ENCODE measurements around the gene KPTN.

KPTN gene

DNA sequence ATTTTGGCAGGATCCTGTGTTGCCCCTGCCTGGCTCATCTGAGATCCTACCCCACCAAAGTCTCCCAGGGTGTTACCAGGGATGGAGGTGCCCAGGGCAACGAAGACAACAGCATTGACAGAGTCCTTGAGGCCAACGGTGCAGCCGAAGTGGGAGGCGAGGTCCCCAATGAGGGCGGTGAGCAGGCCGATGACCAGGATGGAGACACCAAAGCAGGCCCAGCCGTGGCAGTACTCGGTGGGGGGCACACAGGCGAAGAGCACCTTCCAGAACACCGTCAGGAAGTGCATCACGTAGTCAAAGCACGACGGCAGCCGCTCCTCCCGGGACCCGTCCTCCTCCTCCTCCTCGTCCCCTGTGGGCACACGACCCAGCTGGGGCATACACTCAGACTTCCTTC lies 51.9 kb downstream of the KPTN start:
- DNase-seq = no peak

DNA sequence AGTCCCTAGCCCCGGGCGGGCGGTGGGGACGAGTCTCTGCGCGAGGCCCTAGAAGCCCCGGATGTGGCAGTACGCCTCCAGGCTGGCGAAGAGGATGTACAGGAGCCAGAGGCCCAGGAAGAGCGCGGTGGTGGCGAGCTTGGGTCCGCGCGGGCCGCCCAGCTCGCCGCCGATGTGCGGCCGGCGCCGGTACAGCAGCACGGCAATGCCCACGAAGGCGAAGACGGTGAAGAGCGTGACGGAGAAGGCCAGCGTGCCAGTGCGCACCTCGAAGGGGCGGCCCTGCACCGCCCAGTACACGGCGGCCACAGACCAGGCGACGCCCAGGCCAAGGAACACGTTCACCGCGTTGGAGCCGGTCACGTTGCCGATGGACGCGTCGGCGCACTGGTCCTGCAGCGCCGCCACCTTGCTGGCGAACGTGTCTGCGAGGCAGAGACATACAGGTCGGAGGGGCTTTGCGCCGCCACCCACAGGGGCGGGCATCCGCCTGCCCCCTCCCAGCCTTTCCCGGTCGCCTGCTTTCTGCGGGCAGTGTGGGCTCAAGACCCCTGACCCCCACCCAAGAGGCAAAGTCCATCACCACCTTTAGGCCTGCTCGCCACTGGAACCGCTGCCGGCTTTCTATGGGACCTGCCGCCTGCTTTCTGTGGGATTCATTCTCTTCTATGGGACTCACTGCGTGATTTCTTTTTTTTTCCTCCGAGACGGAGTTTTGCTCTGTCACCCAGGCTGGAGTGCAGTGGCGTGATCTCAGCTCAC lies 53.8 kb downstream of the KPTN start:
- DNase-seq = no peak

GRCh38 chr19:47429140-47429793 lies 54.8 kb downstream of the KPTN start:
- no peak for DNase-seq

DNA sequence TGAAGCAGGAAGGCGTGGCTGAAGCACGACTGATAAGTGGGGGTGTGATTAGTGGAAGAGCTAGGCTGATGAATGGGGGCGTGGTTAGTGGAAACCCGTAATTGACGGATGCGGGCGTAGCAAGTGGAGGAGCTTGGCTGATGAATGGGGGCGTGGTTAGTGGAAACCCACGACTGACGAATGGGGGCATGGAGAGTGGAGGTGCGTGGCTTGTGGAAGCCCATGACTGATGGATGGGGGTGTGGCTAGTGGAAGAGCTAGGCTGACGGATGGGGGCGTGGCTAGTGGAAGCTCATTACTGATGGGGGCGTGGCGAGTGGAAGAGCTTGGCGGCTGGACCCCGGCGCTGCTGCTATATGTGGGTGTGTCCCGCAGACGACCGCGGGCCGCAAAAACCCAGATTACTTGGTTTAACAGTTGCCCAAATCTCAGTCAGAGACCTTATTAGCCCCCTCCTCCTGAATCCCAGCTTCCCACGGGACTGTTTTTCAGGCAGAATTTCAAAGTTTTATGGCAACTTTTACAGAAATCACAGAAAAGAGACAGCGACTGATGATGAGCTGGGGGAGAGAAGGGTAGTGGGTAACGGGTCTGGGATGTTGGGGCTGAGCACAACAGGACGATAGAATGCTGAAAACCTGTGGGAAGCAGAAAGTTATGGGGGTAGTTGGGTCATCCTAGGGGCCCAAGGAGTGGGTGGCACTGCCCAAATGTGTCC lies 55.7 kb downstream of the KPTN start:
- no peak for DNase-seq

DNA sequence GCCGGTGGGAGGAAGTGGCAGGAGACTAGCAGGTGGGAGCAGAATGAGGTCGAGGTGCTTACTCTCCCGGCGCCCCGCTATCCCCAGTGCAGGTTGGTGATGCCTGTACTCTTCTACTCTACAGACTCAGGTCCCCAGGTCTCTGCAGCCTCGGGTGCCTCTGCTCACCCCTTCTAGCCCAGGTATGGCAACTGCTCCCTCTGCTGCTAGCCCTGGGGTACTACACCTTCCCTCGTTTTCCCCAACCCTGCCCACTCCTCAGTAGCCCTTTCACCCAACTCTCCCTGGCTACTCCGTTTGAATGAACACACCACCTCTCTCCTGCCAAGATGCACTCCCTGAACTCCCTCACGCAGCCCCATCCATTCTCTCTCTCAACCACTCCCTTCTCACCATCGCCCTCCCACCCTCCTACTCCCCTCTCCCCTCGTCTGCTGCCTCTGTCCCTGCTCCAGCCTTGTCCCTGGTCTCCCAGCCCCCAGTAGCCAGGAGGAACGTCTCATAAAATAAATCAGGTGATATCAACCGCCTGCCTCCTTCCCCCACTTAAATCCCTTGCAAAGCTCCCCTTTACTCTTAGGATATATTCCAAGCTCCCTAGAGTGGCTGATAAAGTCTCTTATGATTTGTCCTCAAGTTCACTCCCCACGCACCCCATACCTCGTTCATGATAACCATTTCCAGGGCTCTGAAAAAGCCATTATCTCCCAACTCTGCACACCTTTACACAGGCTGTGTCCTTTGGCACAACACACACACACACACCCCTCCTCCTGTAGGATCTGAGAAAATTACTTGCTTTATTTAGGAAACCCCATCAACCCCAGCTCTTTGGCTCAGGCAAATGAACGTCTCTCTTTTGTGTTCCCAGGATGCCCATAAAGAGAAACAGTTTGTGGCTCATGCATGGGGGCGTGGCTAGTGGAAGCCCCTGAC lies 56.5 kb downstream of the KPTN start:
- DNase-seq = no peak
